Measurements from ENCODE around the gene SLC25A13. TPM values are rescaled to one million over a fixed set of nuclear protein-coding genes. Genes with fewer than 3 reads are reported as not detected.

Gene SLC25A13
- total RNA-seq, 1 experiment from 2014 or later, result 77.2 TPM

GRCh38 chr7:96217147-96217546, 104.8 kb downstream of the SLC25A13 start (continued):
- no peak for TF ChIP-seq TEAD4 (CRISPR knock-in tag; IDR thresholded peaks at IDR 0.05)
- no peak for TF ChIP-seq NFYB (CRISPR knock-in tag; conservative IDR thresholded peaks at IDR 0.05; ENCODE audit: low read depth)
- TF ChIP-seq IRF2 (CRISPR knock-in tag; IDR thresholded peaks at IDR 0.05; ENCODE audit: borderline replicate concordance, low read depth), result no peak
- TF ChIP-seq, protein P1, sequence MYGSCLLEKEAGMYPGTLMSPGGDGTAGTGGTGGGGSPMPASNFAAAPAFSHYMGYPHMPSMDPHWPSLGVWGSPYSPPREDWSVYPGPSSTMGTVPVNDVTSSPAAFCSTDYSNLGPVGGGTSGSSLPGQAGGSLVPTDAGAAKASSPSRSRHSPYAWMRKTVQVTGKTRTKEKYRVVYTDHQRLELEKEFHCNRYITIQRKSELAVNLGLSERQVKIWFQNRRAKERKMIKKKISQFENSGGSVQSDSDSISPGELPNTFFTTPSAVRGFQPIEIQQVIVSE (CRISPR knock-in tag; IDR thresholded peaks at IDR 0.05; ENCODE audit: borderline replicate concordance), result no peak
- TF ChIP-seq, protein P2, sequence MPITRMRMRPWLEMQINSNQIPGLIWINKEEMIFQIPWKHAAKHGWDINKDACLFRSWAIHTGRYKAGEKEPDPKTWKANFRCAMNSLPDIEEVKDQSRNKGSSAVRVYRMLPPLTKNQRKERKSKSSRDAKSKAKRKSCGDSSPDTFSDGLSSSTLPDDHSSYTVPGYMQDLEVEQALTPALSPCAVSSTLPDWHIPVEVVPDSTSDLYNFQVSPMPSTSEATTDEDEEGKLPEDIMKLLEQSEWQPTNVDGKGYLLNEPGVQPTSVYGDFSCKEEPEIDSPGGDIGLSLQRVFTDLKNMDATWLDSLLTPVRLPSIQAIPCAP (CRISPR knock-in tag; IDR thresholded peaks at IDR 0.05), result no peak
- TF ChIP-seq PRRX2 (CRISPR knock-in tag; IDR thresholded peaks at IDR 0.05), result no peak
- no peak for TF ChIP-seq PREB (CRISPR knock-in tag; IDR thresholded peaks at IDR 0.05; ENCODE audit: borderline replicate concordance)
- no peak for TF ChIP-seq NR2C2 (CRISPR knock-in tag; IDR thresholded peaks at IDR 0.05)
- TF ChIP-seq, protein P3, sequence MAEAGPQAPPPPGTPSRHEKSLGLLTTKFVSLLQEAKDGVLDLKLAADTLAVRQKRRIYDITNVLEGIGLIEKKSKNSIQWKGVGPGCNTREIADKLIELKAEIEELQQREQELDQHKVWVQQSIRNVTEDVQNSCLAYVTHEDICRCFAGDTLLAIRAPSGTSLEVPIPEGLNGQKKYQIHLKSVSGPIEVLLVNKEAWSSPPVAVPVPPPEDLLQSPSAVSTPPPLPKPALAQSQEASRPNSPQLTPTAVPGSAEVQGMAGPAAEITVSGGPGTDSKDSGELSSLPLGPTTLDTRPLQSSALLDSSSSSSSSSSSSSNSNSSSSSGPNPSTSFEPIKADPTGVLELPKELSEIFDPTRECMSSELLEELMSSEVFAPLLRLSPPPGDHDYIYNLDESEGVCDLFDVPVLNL (CRISPR knock-in tag; IDR thresholded peaks at IDR 0.05; ENCODE audit: borderline replicate concordance, low read depth), result no peak
- no peak for TF ChIP-seq JUN (CRISPR knock-in tag; IDR thresholded peaks at IDR 0.05)

DNA sequence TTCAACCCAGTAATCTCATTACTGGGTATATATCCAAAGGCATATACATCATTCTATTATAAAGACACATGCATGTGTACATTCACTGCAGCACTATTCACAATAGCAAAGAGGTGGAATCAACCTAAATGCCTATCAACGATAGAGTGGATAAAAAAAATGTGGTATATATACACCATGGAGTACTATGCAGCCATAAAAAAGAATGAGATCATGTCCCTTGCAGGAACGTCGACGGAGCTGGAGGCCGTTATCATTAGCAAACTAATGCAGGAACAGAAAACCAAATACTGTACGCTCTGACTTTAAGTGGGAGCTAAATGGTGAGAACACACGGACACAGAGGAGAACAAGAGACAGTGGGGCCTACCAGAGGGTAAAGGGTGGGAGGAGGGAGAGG, 105.5 kb downstream of the SLC25A13 start:
- ATAC-seq (no peak), DNase-seq (ENCODE audit: low spot score) (no peak)
- POLR2A ChIA-PET, result no interaction called here
- Mint-ChIP-seq H3K4me3 (no peak overlapping the region), H3K9me3 (peaks cover 11% of the 10 kb centered on the region), H3K27me3 (ENCODE audit: low read depth) (no peaks in the 10 kb centered on the region), H3K27ac (no peak overlapping the region), H3K4me1 (peaks cover 12% of the 10 kb centered on the region), H3K36me3 (peaks cover 5% of the 10 kb centered on the region)
- CTCF ChIA-PET, result no interaction called here
- TF ChIP-seq NR3C1 (CRISPR knock-in tag; conservative IDR thresholded peaks at IDR 0.05; ENCODE audit: low read depth), result no peak
- no peak for TF ChIP-seq ZNF232 (CRISPR knock-in tag; IDR thresholded peaks at IDR 0.05)
- TF ChIP-seq RELA (CRISPR knock-in tag; IDR thresholded peaks at IDR 0.05; ENCODE audit: borderline replicate concordance), result no peak
- TF ChIP-seq ARID4B (CRISPR knock-in tag; IDR thresholded peaks at IDR 0.05; ENCODE audit: borderline replicate concordance), result no peak
- TF ChIP-seq, protein P2 (CRISPR knock-in tag; IDR thresholded peaks at IDR 0.05), result no peak
- TF ChIP-seq FOXP4 (CRISPR knock-in tag; IDR thresholded peaks at IDR 0.05), result no peak
- TF ChIP-seq MXD4 (CRISPR knock-in tag; IDR thresholded peaks at IDR 0.05; ENCODE audit: borderline replicate concordance), result no peak
- no peak for TF ChIP-seq NR1H2 (CRISPR knock-in tag; IDR thresholded peaks at IDR 0.05)
- no peak for TF ChIP-seq RORB (CRISPR knock-in tag; IDR thresholded peaks at IDR 0.05)
- TF ChIP-seq GRHL2 (CRISPR knock-in tag; IDR thresholded peaks at IDR 0.05; ENCODE audit: insufficient replicate concordance, severe bottlenecking), result no peak
- no peak for TF ChIP-seq FOXK1 (CRISPR knock-in tag; IDR thresholded peaks at IDR 0.05)
- TF ChIP-seq STAT6 (CRISPR knock-in tag; conservative IDR thresholded peaks at IDR 0.05; ENCODE audit: low read depth), result no peak
